Measurements from ENCODE around the gene KCNQ1. TPM values are rescaled to one million over a fixed set of nuclear protein-coding genes. Genes with fewer than 3 reads are reported as not detected.

The KCNQ1 gene
- polyA plus RNA-seq, 1 experiment: not detected

DNA sequence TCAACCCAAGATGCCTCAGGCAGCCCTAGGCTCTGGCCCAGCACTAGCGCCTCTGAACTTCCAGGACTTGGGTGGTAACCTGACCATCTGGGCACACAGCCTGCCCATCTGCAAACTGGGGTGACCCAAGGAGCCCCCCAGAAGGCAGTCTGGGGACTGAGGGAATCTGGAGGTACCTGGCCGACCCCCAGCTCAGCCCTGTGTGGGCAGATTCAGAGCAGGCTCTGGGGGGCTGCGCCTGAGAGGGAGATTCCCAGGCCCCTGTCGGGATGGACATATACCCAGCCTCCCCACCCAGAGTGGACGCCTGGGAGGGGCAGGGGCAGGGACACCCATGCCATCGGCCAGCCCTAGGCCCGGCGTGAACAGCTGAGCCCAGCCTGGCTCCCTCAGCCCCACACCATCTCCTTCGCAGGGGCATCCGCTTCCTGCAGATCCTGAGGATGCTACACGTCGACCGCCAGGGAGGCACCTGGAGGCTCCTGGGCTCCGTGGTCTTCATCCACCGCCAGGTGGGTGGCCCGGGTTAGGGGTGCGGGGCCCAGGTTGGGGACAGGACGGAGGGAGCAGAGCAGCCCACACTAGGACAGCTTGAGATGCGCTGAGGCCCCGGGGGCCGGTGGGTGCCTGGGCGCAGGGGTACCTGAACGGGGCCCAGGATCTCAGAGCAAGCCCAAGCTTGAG, 126.9 kb downstream of the KCNQ1 start:
- Histone ChIP-seq H3K27me3 (ENCODE audit: control insufficient read depth, insufficient read depth, low read length) (peaks cover 9% of the 10 kb centered on the region), H3K4me3 (ENCODE audit: low read depth, low read length) (no peak overlapping the region), H3K9me3 (ENCODE audit: control insufficient read depth, insufficient read depth, low read length) (peaks cover 32% of the 10 kb centered on the region), H3K27ac (ENCODE audit: low read depth, low read length) (no peak overlapping the region)
- CTCF ChIA-PET: no interaction called here
- no peak for DNase-seq (ENCODE audit: low read depth, low spot score)
- no peak for TF ChIP-seq CTCF (IDR thresholded peaks at IDR 0.05; ENCODE audit: low read depth, low read length)
- POLR2A ChIA-PET: no interaction called here

DNA sequence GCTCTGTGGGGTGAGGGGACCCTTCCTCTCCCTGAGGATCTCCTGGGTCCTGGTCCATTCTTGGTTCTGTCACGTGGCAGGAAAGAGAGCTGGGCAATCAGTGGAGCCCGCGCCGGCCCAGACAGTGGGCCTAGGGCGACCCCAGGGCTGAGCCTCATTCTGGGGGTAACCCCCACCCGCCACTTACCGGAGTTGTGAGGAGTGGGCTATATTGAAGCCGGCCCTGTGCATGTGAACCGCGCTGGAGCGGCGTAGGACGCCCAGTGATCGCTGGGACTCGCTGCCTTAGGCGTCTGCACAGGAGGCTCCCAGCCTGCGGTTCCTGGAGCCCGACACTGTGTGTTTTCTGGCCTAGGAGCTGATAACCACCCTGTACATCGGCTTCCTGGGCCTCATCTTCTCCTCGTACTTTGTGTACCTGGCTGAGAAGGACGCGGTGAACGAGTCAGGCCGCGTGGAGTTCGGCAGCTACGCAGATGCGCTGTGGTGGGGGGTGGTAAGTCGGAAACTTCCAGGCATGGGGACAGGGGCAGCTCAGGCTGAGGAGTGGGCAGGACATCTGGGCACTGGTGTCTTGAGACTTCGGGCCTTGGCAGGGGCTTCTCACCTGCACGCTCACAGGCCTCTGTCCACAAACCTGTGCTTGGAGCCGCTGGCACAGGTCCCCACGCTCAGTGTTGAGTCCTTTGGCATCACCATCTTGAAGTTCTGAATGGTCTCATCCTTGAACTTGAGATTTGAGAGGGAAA, 127.9 kb downstream of the KCNQ1 start:
- Histone ChIP-seq H3K27me3 (ENCODE audit: control insufficient read depth, insufficient read depth, low read length) (peaks cover 14% of the 10 kb centered on the region), H3K27ac (ENCODE audit: low read depth, low read length) (no peak overlapping the region), H3K4me3 (ENCODE audit: low read depth, low read length) (no peak overlapping the region), H3K9me3 (ENCODE audit: control insufficient read depth, insufficient read depth, low read length) (peaks cover 32% of the 10 kb centered on the region)
- no peak for TF ChIP-seq CTCF (IDR thresholded peaks at IDR 0.05; ENCODE audit: low read depth, low read length)
- ChIA-PET CTCF (no interaction called here), POLR2A (no interaction called here)
- DNase-seq (ENCODE audit: low read depth, low spot score): no peak

DNA sequence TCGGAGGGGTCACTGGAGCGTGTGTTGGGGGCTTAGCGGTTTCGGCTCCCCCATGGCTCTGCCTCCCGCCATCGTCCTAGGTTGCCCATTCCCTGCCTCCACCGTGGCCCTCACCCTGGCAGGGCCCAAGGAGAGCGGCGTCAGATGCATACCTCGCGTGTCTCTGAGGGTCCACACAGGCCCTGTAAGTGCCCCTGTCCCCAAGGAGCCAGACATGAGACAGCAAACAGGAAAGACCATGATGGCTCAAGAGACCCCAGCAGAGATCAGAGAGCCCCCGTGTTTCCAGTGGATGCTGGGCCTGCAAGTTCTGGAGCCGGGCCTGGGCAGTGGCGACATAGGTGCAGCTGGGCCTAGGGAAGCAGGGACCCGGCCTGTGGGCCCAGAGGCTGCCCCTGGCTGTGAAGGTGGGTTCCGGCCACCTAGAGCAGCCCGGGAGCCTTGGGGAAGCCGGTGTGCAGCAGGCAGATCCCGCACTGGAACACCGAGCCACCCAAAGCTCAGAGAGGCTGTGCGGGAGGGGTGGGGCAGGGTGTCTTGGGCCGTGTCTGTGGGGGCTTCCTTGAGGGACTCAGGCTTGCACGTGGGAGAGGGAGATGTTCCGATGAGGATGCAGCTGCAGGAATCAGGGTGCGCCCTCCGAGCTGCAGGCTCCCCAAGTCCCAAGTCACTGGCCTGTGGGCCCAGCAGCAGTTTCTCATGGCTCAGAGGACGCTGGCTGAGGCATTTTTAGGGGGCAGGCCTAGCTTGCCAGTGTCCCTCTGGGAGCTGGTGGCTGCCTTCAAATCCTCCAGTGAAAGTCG, 128.6 kb downstream of the KCNQ1 start:
- Histone ChIP-seq H3K27me3 (ENCODE audit: control insufficient read depth, insufficient read depth, low read length) (peaks cover 14% of the 10 kb centered on the region), H3K9me3 (ENCODE audit: control insufficient read depth, insufficient read depth, low read length) (peaks cover 32% of the 10 kb centered on the region), H3K27ac (ENCODE audit: low read depth, low read length) (no peak overlapping the region), H3K4me3 (ENCODE audit: low read depth, low read length) (no peak overlapping the region)
- no peak for TF ChIP-seq CTCF (IDR thresholded peaks at IDR 0.05; ENCODE audit: low read depth, low read length)
- CTCF ChIA-PET: no interaction called here
- POLR2A ChIA-PET: no interaction called here
- DNase-seq (ENCODE audit: low read depth, low spot score): no peak

DNA sequence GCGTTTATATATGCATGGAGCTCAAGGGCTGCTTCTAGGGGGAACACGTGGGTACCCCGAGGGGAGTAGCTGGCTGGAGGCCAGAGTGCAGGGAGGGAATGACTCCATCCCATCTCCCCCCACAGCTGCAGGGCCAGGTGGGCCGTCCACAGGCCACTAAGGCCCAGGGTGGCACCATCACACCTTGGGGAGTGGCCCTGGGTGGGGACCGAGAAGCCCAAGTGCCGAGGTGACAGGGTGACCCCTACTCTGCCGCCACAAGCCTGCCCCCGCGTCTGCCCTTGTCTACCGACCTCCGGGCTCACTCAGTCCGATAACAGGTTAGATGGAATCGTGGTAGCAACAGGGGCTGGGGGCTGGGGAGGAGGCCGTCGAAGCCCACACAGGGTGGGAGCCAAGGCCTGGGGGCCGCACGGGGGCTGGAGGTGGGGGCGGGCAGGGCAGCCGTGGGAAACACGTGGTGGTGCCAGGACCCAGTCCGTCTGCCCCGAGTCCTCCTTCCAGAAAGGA, 129.3 kb downstream of the KCNQ1 start:
- CTCF ChIA-PET: no interaction called here
- H3K27ac ChIP-seq (ENCODE audit: low read depth, low read length): no peak overlapping the region
- peaks cover 14% of the 10 kb centered on the region for H3K27me3 ChIP-seq (ENCODE audit: control insufficient read depth, insufficient read depth, low read length)
- no peak for TF ChIP-seq CTCF (IDR thresholded peaks at IDR 0.05; ENCODE audit: low read depth, low read length)
- peaks cover 32% of the 10 kb centered on the region for H3K9me3 ChIP-seq (ENCODE audit: control insufficient read depth, insufficient read depth, low read length)
- DNase-seq (ENCODE audit: low read depth, low spot score): no peak
- H3K4me3 ChIP-seq (ENCODE audit: low read depth, low read length): no peak overlapping the region
- POLR2A ChIA-PET: no interaction called here

Data from AG04450 (cell line).